ENCODE measurements around the gene ITIH4.

Gene ITIH4

GRCh38 chr3:52830535-52831258 is at the start of gene ITIH4:
ITIH4 (minus strand) TSS chr3:52830672; CDS start chr3:52830642, 30 bp downstream.
- FAIRE-seq (no peak), DNase-seq (ENCODE audit: insufficient read length, low spot score) (no peak)

DNA sequence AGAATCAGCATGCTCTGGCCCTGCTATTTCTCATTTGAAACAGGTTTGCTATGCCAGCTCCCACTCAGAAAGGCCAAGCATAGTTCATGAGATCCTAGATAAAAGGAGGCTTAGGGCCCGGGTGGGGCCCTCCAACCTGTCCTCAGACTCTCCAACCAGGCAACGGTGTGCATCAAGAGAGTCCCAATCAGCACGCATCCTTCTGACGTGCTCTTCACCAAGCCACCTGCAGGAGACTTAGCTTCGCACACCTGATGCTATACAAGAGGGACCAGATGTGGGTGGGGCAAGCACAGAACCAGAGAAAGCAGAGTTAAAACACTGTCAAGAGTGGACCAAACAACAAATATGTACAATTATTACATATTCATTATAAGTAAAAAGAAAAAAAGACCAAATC is 49.6 kb upstream of the ITIH4 start:
- DNase-seq (ENCODE audit: insufficient read length, low spot score) (no peak), FAIRE-seq (no peak)

DNA sequence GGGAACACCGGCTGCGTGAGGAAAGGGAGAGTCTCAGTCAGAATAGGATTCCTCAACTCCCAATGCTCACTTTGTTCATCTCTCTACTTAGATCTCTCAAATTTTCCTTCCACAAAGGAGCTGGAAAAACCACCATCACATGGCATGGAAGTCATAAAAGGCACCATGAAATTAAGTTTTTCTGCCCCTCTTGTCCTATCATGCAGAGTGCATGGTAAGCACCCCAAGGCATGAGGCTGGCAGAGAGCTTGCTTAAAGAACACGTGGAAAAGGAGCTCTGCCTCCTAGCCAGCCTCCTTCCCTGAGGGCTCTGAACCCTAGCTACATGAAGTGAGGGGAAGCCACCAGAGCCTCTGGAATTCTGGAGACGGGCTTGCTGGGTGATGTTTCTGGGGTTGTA is 49.1 kb upstream of the ITIH4 start:
- no peak for FAIRE-seq
- no peak for DNase-seq (ENCODE audit: insufficient read length, low spot score)

DNA sequence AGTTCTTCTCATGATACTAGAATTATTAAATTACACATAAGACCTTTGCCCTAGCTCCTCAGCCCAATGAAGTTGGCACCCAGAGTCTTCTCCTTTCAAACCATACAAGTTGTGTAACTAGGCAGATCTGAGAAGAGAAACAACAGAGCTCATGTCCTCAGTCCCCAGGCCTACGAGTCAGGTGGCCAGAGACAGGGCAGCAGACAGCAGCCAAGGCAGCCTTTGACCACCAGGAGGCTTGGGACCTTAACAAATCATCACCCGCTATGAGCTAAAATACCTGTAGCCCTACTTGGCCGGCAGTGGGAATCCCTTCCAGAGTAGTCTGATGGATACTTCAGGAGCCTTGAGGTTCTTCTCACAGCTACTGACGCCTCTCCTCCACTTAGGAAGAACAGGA is 48.6 kb upstream of the ITIH4 start:
- FAIRE-seq = no peak
- no peak for DNase-seq (ENCODE audit: insufficient read length, low spot score)

GRCh38 chr3:52877085-52877484 is 46.6 kb upstream of the ITIH4 start:
- no peak for DNase-seq (ENCODE audit: insufficient read length, low spot score)
- FAIRE-seq = peak; percentile 28

GRCh38 chr3:52874864-52875587 is 44.6 kb upstream of the ITIH4 start:
- no peak for FAIRE-seq
- no peak for DNase-seq (ENCODE audit: insufficient read length, low spot score)

DNA sequence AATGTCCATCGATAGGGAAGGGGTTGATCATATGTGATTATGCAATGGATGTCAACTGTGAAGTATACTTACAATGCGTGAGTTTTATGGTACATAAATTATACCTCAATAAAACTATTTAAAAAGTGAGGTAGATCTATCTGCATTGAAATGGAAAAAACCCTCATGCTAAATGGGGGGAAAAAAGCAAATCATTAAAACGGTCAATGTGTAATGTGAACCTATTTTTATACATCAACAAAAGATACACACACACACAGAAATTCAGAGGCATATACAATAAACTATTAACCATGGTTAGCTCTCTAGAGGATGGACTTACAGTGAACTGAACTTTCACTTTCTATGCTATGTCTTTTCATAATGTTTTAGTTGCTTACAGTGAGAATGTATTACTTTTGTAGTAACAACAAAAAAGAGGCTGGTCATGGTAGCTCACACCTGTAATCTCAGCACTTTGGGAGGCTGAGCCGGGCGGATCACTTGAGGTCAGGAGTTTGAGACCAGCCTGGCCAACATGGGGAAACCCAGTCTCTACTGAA is 43.8 kb upstream of the ITIH4 start:
- no peak for FAIRE-seq
- DNase-seq (ENCODE audit: insufficient read length, low spot score) = no peak

GRCh38 chr3:52873433-52874159 is 43.1 kb upstream of the ITIH4 start:
- FAIRE-seq (no peak), DNase-seq (ENCODE audit: insufficient read length, low spot score) (no peak)

- no peak for DNase-seq (ENCODE audit: insufficient read length, low spot score)
- FAIRE-seq = no peak
These were observed 41.8 kb upstream of the ITIH4 start for GRCh38 chr3:52872245-52872644.

- no peak for FAIRE-seq
- no peak for DNase-seq (ENCODE audit: insufficient read length, low spot score)
These were observed 41.3 kb upstream of the ITIH4 start for GRCh38 chr3:52871761-52872160.

- DNase-seq (ENCODE audit: insufficient read length, low spot score) = no peak
- FAIRE-seq = peak; percentile 38
These were observed 40.0 kb upstream of the ITIH4 start for GRCh38 chr3:52870471-52870870.

DNA sequence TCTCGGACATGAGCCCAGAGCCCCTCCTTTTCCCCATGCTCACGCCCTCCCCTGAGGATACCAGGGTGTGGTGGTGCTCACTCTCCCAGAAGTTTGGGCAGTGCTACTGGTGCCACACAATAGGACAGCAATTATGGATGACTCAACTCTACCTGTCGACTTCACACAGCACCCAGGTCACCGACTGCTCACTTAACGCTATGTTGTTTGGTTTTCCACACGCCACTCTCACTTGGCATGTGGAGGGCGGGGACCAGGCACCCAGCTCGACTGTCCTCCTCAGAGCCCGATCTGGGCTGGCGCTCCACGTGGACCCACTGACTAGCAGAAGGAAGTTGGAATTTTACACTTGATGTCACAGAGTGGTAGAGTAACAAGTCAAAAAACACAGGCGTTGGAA is 36.0 kb upstream of the ITIH4 start:
- DNase-seq (ENCODE audit: insufficient read length, low spot score) (no peak), FAIRE-seq (no peak)

DNA sequence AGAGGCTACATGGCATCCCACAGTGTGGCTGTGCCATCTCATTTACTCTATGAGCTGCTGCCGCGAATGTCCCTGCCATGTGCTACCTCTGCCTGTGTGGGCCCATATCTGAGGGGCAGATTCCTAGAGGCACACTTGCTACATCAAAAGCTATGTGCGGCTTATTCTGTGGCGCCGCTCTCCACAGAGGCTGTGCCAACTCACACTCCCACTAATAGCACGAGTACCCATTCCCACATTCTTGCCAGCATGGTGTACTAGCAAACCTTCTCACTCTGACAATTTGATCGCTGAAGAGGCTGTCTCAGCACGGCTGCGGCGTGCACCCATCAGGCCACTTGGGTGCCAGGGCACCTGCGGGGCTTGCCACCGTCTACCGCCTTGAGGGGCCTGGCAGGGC is 35.5 kb upstream of the ITIH4 start:
- no peak for DNase-seq (ENCODE audit: insufficient read length, low spot score)
- no peak for FAIRE-seq

DNA sequence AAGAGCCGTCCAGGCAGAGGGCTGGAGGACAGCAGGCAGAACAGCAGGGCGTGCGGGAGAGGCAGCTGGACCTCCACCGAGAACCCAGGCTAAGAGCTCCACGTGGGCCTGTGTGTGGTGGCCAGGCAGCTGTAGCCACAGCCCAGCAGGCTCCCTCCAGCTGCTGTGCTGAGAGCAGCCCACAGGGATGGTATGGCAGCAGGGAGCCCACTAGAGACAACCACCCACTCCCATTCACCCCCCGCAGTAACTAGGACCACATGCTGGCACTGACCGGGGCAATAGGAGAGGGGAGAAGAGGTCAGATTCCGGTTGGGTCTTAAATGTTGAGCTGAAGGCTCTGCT is 29.9 kb upstream of the ITIH4 start:
- DNase-seq (ENCODE audit: insufficient read length, low spot score) (no peak), FAIRE-seq (no peak)

GRCh38 chr3:52859686-52860423 is 29.4 kb upstream of the ITIH4 start:
- FAIRE-seq = no peak
- no peak for DNase-seq (ENCODE audit: insufficient read length, low spot score)

GRCh38 chr3:52857864-52858263 is 27.4 kb upstream of the ITIH4 start:
- DNase-seq (ENCODE audit: insufficient read length, low spot score) (no peak), FAIRE-seq (no peak)

- DNase-seq (ENCODE audit: insufficient read length, low spot score) (no peak), FAIRE-seq (no peak)
These were observed 26.7 kb upstream of the ITIH4 start for GRCh38 chr3:52857133-52857532.

- FAIRE-seq (no peak), DNase-seq (ENCODE audit: insufficient read length, low spot score) (no peak)
These were observed 26.2 kb upstream of the ITIH4 start for GRCh38 chr3:52856666-52857065.

- FAIRE-seq = no peak
- no peak for DNase-seq (ENCODE audit: insufficient read length, low spot score)
These were observed 23.5 kb upstream of the ITIH4 start for GRCh38 chr3:52854013-52854412.

- DNase-seq (ENCODE audit: insufficient read length, low spot score) (no peak), FAIRE-seq (no peak)
These were observed 21.9 kb upstream of the ITIH4 start for GRCh38 chr3:52852419-52852818.

DNA sequence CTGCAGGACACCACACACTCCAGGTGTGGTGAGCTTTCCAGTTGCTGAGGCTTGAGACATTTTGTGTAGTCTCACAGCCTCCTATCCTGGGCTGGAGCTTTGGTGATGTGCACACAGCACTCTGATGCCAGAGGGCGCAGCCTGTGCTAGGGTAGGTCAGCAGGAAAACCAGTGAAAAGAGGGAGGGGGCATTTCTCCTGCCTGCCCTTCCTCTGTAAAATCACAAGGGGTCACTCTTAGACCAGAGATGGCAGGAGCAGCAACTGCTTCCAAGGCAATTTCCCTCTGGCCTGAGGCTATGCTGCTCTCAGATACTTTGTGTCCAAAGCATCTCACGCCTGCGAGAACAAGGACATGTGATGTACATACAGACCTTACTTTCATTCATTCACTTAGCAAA is 20.9 kb upstream of the ITIH4 start:
- FAIRE-seq = peak; percentile 57
- DNase-seq (ENCODE audit: insufficient read length, low spot score) = peak; percentile 62

Measured in HTR-8/SVneo (cell line).